ENCODE data around the gene ANOS1. TPM values are rescaled to one million over a fixed set of nuclear protein-coding genes. Genes with fewer than 3 reads are reported as not detected.

ANOS1 gene
- total and polyA plus RNA-seq, 2 donors (not counting 1 experiment from before 2014, with no cell fraction given): under 0.01 to 0.07 TPM

DNA sequence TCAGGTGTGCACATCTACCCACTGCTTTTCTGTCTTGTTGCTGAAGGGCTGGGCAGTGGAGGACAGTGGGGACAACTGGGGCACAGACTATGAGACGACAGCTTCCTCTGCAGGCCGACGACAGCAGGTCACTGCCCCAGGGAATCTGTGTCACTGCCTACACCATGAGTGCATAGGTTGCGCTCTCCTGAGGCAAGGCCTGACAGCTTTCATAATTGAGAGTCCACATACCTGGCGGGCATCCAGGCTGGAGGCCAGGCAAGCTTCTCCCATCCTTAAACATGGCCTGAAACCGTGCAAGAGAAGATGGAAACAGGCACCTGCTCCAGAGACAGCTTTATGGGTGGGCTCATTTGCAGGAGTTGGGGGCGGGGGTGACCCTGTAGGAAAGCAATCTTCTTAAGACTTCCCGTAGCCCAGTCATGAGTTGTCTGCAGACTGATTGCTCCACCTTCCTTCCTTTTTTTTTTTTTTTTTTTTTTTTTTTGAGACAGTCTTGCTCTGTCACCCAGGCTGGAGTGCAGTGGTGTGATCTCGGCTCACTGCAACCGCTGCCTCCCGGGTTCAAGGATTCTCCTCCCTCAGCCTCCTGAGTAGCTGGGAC is 2.9 kb downstream of the ANOS1 start:
- no peak overlapping the region for H3K9ac ChIP-seq (ENCODE audit: insufficient read depth, low read length)

GRCh38 chrX:8726031-8726652 is 5.8 kb downstream of the ANOS1 start:
- Histone ChIP-seq H4K20me1 (ENCODE audit: control insufficient read depth, extremely low read depth, insufficient read depth, low read length) (no peaks in the 10 kb centered on the region), H3K27ac (ENCODE audit: insufficient read depth, low read length) (no peak overlapping the region), H3K4me1 (ENCODE audit: control insufficient read depth, extremely low read depth, insufficient read depth, low read length) (no peaks in the 10 kb centered on the region), H3K9ac (ENCODE audit: insufficient read depth, low read length) (no peak overlapping the region), H3K4me3 (replicated peaks in 1 of 4; ENCODE audit: control extremely low read depth in 1 of 4, insufficient read depth in 1 of 4, low read depth in 3 of 4, low read length in 4 of 4) (no peak overlapping the region), H3K27me3 (ENCODE audit: control insufficient read depth, insufficient read depth, low read length) (peaks cover 4% of the 10 kb centered on the region), H3K9me3 (ENCODE audit: control insufficient read depth, insufficient read depth, low read depth, low read length) (no peaks in the 10 kb centered on the region), H2AFZ (ENCODE audit: low read length) (no peak overlapping the region), H3K4me2 (ENCODE audit: extremely low read depth, insufficient read depth, low read length) (no peak overlapping the region), H3K79me2 (ENCODE audit: control insufficient read depth, insufficient read depth, low read length) (no peaks in the 10 kb centered on the region), H3K36me3 (ENCODE audit: control insufficient read depth, insufficient read depth, low read length) (no peaks in the 10 kb centered on the region)
- peak; percentile 11 to 70 for DNase-seq (ENCODE audit: low read depth in 2 of 2)
- TF ChIP-seq, protein P1, sequence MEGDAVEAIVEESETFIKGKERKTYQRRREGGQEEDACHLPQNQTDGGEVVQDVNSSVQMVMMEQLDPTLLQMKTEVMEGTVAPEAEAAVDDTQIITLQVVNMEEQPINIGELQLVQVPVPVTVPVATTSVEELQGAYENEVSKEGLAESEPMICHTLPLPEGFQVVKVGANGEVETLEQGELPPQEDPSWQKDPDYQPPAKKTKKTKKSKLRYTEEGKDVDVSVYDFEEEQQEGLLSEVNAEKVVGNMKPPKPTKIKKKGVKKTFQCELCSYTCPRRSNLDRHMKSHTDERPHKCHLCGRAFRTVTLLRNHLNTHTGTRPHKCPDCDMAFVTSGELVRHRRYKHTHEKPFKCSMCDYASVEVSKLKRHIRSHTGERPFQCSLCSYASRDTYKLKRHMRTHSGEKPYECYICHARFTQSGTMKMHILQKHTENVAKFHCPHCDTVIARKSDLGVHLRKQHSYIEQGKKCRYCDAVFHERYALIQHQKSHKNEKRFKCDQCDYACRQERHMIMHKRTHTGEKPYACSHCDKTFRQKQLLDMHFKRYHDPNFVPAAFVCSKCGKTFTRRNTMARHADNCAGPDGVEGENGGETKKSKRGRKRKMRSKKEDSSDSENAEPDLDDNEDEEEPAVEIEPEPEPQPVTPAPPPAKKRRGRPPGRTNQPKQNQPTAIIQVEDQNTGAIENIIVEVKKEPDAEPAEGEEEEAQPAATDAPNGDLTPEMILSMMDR (conservative IDR thresholded peaks at IDR 0.05 in 1 of 2, IDR thresholded peaks at IDR 0.05 in 1 of 2; ENCODE audit: low read depth in 1 of 2, low read length in 2 of 2): no peak
- no peak for TF ChIP-seq EZH2 (IDR thresholded peaks at IDR 0.05; ENCODE audit: low read length, missing control alignments)

More for the DNA sequence above, 2.9 kb downstream of the ANOS1 start:
- Histone ChIP-seq H3K36me3 (ENCODE audit: control insufficient read depth, insufficient read depth, low read length) (no peaks in the 10 kb centered on the region), H3K4me1 (ENCODE audit: control insufficient read depth, extremely low read depth, insufficient read depth, low read length) (no peaks in the 10 kb centered on the region), H3K79me2 (ENCODE audit: control insufficient read depth, insufficient read depth, low read length) (no peaks in the 10 kb centered on the region), H3K4me3 (replicated peaks in 1 of 4; ENCODE audit: control extremely low read depth in 1 of 4, insufficient read depth in 1 of 4, low read depth in 3 of 4, low read length in 4 of 4) (no peak overlapping the region), H4K20me1 (ENCODE audit: control insufficient read depth, extremely low read depth, insufficient read depth, low read length) (no peaks in the 10 kb centered on the region), H3K27ac (ENCODE audit: insufficient read depth, low read length) (no peak overlapping the region), H2AFZ (ENCODE audit: low read length) (no peak overlapping the region), H3K27me3 (ENCODE audit: control insufficient read depth, insufficient read depth, low read length) (peaks cover 4% of the 10 kb centered on the region), H3K9me3 (ENCODE audit: control insufficient read depth, insufficient read depth, low read depth, low read length) (no peaks in the 10 kb centered on the region), H3K4me2 (ENCODE audit: extremely low read depth, insufficient read depth, low read length) (no peak overlapping the region)
- DNase-seq (ENCODE audit: low read depth in 2 of 2): no peak
- TF ChIP-seq EZH2 (IDR thresholded peaks at IDR 0.05; ENCODE audit: low read length, missing control alignments): no peak
- TF ChIP-seq, protein P1 (conservative IDR thresholded peaks at IDR 0.05 in 1 of 2, IDR thresholded peaks at IDR 0.05 in 1 of 2; ENCODE audit: low read depth in 1 of 2, low read length in 2 of 2): no peak

DNA sequence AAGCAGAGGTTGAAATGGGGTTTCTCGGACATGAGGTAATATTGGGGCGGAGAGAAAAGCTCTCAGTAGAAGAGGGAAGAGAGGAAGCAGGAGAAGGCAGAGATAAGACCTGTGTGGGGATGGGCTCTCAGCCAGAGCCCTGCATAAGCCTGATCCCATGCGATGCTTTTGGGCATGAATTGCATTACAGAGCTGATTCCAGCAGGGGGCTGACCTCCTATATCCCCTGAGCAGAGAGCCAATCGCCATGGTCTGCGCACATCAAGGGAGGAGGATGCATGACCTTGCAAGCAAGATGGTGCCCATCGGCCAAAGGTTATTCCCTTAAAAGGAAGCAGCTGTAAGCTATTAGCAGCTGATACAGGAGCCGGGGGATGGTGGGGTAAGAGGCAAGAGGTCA is 7.6 kb downstream of the ANOS1 start:
- DNase-seq (ENCODE audit: low read depth in 2 of 2): no peak
- H2AFZ ChIP-seq (ENCODE audit: low read length): no peak overlapping the region
- no peak overlapping the region for H3K27ac ChIP-seq (ENCODE audit: insufficient read depth, low read length)
- no peaks in the 10 kb centered on the region for H3K27me3 ChIP-seq (ENCODE audit: control insufficient read depth, insufficient read depth, low read length)
- TF ChIP-seq EZH2 (IDR thresholded peaks at IDR 0.05; ENCODE audit: low read length, missing control alignments): no peak
- TF ChIP-seq, protein P1 (conservative IDR thresholded peaks at IDR 0.05 in 1 of 2, IDR thresholded peaks at IDR 0.05 in 1 of 2; ENCODE audit: low read depth in 1 of 2, low read length in 2 of 2): no peak
- H4K20me1 ChIP-seq (ENCODE audit: control insufficient read depth, extremely low read depth, insufficient read depth, low read length): no peaks in the 10 kb centered on the region
- no peaks in the 10 kb centered on the region for H3K9me3 ChIP-seq (ENCODE audit: control insufficient read depth, insufficient read depth, low read depth, low read length)
- H3K4me1 ChIP-seq (ENCODE audit: control insufficient read depth, extremely low read depth, insufficient read depth, low read length): no peaks in the 10 kb centered on the region
- H3K4me2 ChIP-seq (ENCODE audit: extremely low read depth, insufficient read depth, low read length): no peak overlapping the region
- H3K4me3 ChIP-seq (replicated peaks in 1 of 4; ENCODE audit: control extremely low read depth in 1 of 4, insufficient read depth in 1 of 4, low read depth in 3 of 4, low read length in 4 of 4): no peak overlapping the region
- H3K79me2 ChIP-seq (ENCODE audit: control insufficient read depth, insufficient read depth, low read length): no peaks in the 10 kb centered on the region
- no peak overlapping the region for H3K9ac ChIP-seq (ENCODE audit: insufficient read depth, low read length)
- H3K36me3 ChIP-seq (ENCODE audit: control insufficient read depth, insufficient read depth, low read length): no peaks in the 10 kb centered on the region

Data from fibroblast of lung (primary cell).